ENCODE results near the gene ABR.
"Not testable (repeated sequence)": the region's sequence is repeated elsewhere in the genome, so short reads cannot be mapped to it uniquely, and the experiment has no call there.

The ABR gene

DNA sequence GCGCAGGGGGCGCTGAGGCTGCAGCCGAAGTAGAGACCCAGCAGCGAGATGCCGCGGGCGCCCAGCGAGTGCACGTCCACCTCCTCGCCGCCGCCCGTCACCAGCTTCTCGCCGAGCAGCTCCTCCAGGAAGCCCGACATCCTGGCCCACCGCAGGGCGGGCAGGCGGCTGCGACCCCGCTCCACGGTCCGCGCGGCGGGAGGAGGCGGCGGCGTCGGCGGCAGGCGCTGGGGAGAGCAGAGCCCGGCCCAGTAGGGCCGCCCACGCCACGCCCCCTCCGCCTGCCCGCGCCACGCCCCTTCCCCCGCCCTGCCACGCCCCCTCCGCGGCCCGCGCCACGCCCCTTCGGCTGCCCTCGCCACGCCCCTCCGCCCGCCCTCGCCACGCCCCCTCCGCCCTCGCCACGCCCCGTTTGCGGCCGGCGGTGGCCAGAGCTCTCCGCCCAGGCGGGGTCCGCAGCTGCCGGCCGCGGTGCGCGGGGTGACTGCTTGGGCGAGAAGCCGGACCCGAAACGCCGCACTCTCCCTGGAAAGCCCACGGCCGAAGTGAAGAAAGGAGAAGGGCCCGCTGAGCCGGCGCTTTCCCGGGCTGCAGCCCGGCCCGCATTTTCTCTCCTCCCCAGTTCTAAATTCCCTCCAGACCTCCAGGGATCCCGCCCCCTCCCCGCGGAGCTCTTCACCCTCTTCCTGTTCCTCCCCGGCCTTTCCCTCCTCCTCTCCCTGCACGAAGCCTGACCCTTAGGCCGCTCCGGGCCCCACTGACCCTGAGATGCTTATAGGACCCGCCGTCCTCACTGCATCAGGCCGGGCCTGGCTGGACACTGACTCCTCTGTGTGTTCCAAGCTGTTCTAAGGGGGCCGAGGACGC lies 200.0 kb downstream of the ABR start, which contains the start of gene NXN:
Gene NXN, minus strand, starts transcription at position 238 of the 867 bp plus-strand sequence.
- peak within 1 kb of the TSS; percentile 93 for H3K9ac ChIP-seq (ENCODE audit: low read depth, low read length)
- no peaks in the 10 kb centered on the region for H3K9me3 ChIP-seq (ENCODE audit: control insufficient read depth, insufficient read depth, low read length)
- peaks cover 22% of the 10 kb centered on the region for H3K4me1 ChIP-seq (ENCODE audit: insufficient read depth, low read length)
- H3K36me3 ChIP-seq (ENCODE audit: insufficient read depth, low read length): no peaks in the 10 kb centered on the region

DNA sequence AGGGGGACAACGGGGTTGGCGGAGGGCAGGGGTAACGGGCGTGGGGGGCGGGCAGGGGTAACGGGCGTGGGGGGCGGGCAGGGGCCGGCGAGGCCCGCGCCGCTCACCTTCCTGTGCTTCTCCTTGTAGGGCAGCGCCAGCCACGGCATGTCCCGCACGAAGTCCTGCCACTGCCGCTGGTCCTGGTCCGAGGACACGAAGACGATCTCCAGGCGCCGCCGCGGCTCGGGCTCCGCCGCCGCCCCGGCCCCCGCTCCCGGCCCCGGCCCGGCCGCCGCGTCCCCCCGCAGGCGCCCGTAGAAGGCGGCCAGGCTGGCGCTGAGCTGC lies 200.6 kb downstream of the ABR start:
- Histone ChIP-seq H3K9me3 (ENCODE audit: control insufficient read depth, insufficient read depth, low read length) (no peaks in the 10 kb centered on the region), H3K9ac (ENCODE audit: low read depth, low read length) (peak overlapping the region; percentile 74; the same call in 1 of the 2 replicates), H3K36me3 (ENCODE audit: insufficient read depth, low read length) (no peaks in the 10 kb centered on the region), H3K4me1 (ENCODE audit: insufficient read depth, low read length) (peaks cover 22% of the 10 kb centered on the region)

DNA sequence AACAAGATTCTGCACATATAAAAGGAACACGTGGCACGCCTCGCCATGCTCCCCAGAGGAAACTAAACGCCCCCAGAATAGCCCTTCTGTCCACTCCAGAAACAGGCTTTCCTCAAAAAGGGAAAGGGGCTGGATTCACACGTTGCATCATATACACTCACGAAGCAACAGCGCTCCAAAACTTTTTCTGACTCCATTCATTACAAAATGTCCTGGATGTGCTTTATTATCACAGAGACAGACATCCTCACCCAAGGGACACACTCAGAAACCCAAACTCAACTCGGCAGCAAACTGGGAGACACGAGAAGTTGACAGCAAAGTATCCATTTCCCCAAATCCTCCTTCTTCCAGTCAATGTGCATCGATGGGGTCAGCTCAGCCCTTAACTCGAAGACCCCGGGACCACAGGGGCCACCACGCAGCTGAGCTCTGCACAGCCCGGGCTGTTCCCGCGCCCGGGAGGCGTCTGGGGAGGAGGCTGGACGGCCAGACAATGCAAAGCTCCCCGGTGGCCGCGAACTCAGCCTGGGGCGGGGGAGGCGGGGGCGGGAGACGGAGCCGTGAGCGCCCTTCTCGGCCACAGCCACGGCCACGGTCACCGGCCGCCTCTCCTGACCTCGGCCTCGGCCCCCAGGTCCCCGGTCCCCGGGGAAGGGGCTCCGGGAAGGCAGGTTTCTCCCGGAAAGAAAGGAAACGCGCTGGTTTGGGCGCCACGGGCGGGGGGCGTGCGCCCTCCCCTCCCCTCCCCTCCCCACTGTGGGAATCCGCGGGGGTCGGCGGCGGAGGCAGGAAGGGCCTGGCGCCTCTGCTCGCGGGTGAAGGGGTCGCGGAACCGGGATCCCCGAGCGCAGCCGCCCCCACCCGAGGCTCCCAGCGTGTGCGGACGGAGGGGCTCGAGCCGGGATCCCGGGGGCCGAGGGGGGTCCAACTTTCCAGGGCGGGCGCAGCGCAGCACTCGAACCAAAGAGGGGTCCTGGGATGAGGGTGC lies 201.4 kb downstream of the ABR start:
- Histone ChIP-seq H3K9me3 (ENCODE audit: control insufficient read depth, insufficient read depth, low read length) (no peaks in the 10 kb centered on the region), H3K36me3 (ENCODE audit: insufficient read depth, low read length) (no peaks in the 10 kb centered on the region), H3K9ac (ENCODE audit: low read depth, low read length) (peak overlapping the region; percentile 93), H3K4me1 (ENCODE audit: insufficient read depth, low read length) (peaks cover 24% of the 10 kb centered on the region)

DNA sequence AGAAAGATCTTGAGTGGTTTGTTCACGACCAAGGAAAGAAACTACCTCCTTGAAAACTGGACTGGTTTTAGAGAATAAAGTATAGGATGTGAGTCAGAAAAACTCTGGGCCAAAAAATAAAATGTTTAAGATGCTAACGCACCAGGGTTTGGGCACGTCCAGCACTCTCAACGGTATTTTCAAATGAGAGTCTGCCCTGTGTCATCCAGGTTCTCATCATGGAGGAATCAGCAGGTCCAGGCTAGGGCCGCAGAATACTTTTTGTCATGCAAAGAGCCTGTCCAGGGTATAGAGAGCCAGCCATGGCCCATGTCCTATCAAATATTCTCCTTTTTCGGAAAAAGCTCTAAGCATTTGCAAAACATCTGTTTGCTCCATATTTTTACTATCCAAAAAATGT lies 202.6 kb downstream of the ABR start:
- H3K9me3 ChIP-seq (ENCODE audit: control insufficient read depth, insufficient read depth, low read length): no peaks in the 10 kb centered on the region
- H3K4me1 ChIP-seq (ENCODE audit: insufficient read depth, low read length): peaks cover 28% of the 10 kb centered on the region

DNA sequence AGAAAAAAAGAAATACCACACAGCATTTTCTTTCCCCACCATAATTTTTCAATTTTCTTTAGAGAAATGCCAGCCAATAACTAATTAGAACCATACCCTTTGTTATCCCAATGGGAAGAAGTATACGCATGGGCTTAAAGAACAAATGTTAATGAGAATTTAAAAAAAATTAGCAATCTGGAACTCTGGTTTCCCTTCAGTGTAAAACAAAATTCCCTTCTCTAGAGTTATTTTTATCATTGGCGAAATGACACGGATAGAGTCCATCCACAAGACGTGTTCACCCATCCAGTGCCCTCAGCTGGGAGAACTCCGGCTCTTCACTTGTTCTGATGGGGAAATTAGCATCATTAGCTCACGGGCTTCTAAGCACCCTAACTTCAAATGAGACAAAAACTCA lies 203.5 kb downstream of the ABR start:
- Histone ChIP-seq H3K36me3 (ENCODE audit: insufficient read depth, low read length) (no peaks in the 10 kb centered on the region), H3K9me3 (ENCODE audit: control insufficient read depth, insufficient read depth, low read length) (no peaks in the 10 kb centered on the region), H3K9ac (ENCODE audit: low read depth, low read length) (no peak overlapping the region), H3K4me1 (ENCODE audit: insufficient read depth, low read length) (peaks cover 28% of the 10 kb centered on the region)

More for the DNA sequence above, 202.6 kb downstream of the ABR start:
- Histone ChIP-seq H3K9ac (ENCODE audit: low read depth, low read length) (peak overlapping the region; percentile 93; the same call in 1 of the 2 replicates), H3K36me3 (ENCODE audit: insufficient read depth, low read length) (no peaks in the 10 kb centered on the region)

DNA sequence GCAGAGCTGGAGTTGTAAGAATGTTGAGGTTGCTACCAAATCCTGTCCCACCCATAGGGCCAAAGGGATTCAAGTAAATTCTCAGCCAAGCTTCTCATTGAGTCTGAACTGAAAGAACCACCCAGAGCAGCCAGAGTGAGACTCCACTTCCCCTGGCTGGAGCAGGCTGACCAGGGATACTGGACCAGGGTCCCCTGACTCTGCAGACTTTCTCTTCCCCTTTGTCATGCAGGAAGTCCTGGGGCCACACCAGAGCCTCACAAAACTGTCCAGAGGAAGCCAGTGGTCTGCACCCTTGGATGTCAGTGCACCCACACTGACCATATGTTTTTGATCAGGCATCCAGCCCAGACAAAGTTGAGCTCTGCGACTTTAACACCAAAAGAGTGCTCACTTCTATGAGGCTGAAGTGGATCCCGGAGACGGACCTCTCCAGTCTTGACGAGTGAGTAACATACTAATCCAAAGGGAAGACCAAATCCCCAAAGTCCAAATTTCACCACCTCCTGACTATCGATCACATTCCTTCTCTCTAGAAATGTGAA lies 204.3 kb downstream of the ABR start:
- Histone ChIP-seq H3K36me3 (ENCODE audit: insufficient read depth, low read length) (no peaks in the 10 kb centered on the region), H3K9ac (ENCODE audit: low read depth, low read length) (no peak overlapping the region), H3K9me3 (ENCODE audit: control insufficient read depth, insufficient read depth, low read length) (no peaks in the 10 kb centered on the region), H3K4me1 (ENCODE audit: insufficient read depth, low read length) (peaks cover 34% of the 10 kb centered on the region)

DNA sequence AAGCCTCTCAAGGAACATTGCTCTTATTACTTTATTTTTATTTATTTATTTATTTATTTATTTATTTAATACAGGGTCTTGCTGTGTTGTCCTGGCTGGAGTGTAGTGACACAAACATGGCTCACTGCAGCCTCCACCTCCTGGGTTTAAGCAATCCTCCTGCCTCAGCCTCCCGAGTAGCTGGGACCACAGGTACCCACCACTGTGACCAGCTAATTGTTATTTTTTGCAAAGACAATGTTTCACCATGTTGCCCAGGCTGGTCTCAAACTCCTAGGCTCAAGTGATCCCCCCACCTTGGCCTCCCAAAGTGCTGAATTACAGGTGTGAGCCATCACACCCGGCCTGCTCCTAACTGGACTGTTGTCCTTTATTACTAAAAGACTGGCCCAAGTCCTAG lies 205.0 kb downstream of the ABR start:
- H3K36me3 ChIP-seq (ENCODE audit: insufficient read depth, low read length); H3K9ac ChIP-seq (ENCODE audit: low read depth, low read length); H3K9me3 ChIP-seq (ENCODE audit: control insufficient read depth, insufficient read depth, low read length): not testable (repeated sequence)
- peaks cover 40% of the 10 kb centered on the region for H3K4me1 ChIP-seq (ENCODE audit: insufficient read depth, low read length)

DNA sequence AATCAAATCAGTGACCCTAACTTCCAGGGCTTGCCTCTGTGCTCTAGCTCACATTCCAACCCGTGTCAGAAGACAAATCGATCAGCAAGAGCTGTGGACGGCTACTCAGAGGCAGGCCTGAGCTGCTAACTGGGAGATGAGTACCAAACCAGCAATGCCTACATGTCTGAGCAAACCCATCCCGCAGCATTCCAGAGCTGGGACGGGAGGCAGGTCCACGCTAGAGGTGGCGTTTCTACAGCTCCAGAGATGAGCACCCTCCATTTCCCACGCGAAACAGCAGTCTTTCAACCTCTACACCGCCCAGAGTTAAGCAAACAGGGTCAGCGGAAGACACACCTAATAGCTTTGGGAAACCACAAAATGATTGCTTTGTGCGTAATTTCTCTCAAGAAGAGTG lies 206.7 kb downstream of the ABR start:
- no peaks in the 10 kb centered on the region for H3K9me3 ChIP-seq (ENCODE audit: control insufficient read depth, insufficient read depth, low read length)
- no peaks in the 10 kb centered on the region for H3K36me3 ChIP-seq (ENCODE audit: insufficient read depth, low read length)
- H3K9ac ChIP-seq (ENCODE audit: low read depth, low read length): no peak overlapping the region
- H3K4me1 ChIP-seq (ENCODE audit: insufficient read depth, low read length): peaks cover 44% of the 10 kb centered on the region

DNA sequence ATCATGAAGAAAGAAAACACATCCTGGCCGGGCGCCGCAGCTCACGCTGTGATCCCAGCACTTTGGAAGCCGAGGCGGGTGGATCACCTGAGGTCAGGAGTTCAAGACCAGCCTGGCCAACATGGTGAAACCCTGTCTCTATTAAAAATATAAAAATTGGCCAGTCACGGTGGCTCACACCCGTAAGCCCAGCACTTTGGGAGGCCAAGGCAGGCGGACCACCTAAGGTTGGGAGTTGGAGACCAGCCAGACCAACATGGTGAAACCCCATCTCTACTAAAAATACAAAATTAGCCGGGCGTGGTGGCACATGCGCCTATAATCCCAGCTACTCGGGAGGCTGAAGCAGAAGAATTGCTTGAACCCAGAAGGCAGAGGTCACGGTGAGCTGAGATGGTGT lies 207.9 kb downstream of the ABR start:
- H3K36me3 ChIP-seq (ENCODE audit: insufficient read depth, low read length); H3K9me3 ChIP-seq (ENCODE audit: control insufficient read depth, insufficient read depth, low read length): not testable (repeated sequence)
- peaks cover 43% of the 10 kb centered on the region for H3K4me1 ChIP-seq (ENCODE audit: insufficient read depth, low read length)

DNA sequence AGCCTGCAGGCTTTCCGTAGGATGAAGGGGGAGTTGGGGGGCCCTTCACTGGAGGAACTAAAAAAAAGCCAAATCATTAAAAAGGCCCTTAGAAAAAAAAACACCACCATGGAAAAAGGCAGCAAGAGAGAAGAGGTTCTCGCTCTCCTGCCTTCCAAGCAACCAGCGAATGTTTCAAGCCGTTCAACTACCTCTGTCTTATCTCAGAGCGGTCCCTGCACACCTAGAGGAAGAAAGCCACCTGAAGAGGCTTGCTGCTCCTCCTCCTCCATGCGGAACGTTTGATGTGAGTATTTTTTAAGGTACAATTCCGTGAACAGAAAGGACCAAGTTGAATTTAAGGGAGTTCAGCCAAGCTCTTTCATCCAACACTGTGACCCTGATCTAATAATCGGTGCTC lies 209.4 kb downstream of the ABR start:
- no peak overlapping the region for H3K9ac ChIP-seq (ENCODE audit: low read depth, low read length)
- H3K9me3 ChIP-seq (ENCODE audit: control insufficient read depth, insufficient read depth, low read length): no peaks in the 10 kb centered on the region
- H3K4me1 ChIP-seq (ENCODE audit: insufficient read depth, low read length): peaks cover 33% of the 10 kb centered on the region
- H3K36me3 ChIP-seq (ENCODE audit: insufficient read depth, low read length): no peaks in the 10 kb centered on the region

More for the DNA sequence above, 207.9 kb downstream of the ABR start:
- not testable (repeated sequence) for H3K9ac ChIP-seq (ENCODE audit: low read depth, low read length)

DNA sequence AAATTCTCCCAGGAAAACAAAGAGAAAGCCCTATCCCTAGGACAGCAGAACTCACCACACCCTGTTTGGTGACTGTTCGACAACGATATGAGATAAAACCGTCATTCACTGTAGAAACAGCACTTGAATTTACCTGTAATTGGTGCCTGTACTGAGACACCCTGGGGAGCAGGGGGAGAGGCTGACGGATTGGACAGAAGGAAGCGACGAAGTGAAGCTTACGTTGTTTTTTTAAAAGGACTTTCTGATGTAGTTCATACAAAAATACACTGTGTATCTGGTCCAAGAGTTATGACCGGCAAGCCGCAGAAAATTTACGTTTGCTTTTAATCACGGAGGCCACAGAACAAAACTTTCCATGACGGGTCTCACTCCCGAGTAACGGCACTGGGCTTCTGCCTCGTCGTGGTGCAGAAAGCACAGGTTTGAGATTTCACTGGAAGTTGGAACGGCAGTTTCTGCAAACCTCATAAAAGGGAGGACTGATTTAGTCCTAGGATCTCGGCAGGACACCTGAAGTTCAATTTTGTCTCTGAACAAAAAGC lies 209.9 kb downstream of the ABR start:
- H3K4me1 ChIP-seq (ENCODE audit: insufficient read depth, low read length): peaks cover 34% of the 10 kb centered on the region
- no peaks in the 10 kb centered on the region for H3K36me3 ChIP-seq (ENCODE audit: insufficient read depth, low read length)
- no peaks in the 10 kb centered on the region for H3K9me3 ChIP-seq (ENCODE audit: control insufficient read depth, insufficient read depth, low read length)
- no peak overlapping the region for H3K9ac ChIP-seq (ENCODE audit: low read depth, low read length)

DNA sequence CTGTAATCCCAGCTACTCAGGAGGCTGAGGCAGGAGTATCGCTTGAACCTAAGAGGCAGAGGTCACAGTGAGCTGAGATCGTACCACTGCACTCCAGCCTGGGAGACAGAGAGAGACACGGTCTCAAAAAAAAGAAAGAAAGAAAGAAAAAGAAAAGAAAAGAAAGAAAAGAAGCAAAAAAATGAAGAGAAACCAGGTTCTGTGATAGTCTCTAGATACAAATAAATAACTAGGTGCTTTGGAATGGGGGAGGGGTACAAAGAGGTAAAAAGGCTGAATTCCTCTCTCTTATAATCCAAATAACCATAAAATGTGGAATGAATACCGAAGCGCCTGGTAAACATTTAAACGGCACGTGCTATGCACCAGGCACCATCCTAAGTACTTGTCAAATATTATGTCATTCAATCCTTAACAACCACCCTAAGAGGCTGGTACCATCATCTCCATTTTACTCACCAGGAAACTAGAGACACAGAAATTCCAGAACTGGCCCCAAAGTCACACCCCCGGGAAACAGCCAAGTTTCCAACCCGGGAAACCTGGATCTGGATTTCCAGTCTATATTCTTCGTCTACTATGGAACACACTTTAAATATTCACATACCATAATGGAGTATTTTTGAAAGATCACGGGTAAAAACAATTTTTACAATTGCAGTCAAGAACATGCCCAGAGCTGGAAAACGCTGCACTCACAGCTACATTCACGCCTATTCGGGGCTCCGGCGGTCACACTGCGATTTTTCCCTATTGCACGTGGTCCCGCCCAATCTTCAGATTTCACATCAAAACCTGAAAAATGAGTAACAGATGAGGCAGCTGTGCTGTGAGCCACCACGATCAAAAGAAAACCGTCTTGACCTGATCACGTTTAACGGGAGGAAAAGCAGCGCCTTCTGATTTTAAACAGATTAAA lies 210.7 kb downstream of the ABR start:
- Histone ChIP-seq H3K36me3 (ENCODE audit: insufficient read depth, low read length) (no peaks in the 10 kb centered on the region), H3K9me3 (ENCODE audit: control insufficient read depth, insufficient read depth, low read length) (no peaks in the 10 kb centered on the region), H3K4me1 (ENCODE audit: insufficient read depth, low read length) (peaks cover 41% of the 10 kb centered on the region), H3K9ac (ENCODE audit: low read depth, low read length) (no peak overlapping the region)

DNA sequence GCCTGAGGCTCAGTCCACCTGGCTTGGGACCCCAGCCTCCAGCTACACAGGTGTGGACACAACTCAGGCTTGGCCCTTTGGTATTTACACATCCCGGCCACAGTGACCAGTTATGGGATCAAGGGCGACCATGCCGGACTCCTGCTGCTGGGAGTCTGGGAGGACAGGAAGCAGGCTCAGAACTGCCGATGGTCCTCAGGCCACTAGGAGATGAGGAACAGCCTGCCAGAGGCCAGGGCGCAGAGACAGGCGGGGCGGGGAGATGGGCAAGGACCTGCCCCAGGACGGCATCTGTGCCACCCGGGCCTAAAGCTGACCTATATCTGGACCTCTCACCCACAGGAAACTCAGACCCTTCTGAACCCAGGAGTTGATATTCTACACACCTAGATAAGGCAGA lies 212.7 kb downstream of the ABR start:
- Histone ChIP-seq H3K9me3 (ENCODE audit: control insufficient read depth, insufficient read depth, low read length) (no peaks in the 10 kb centered on the region), H3K36me3 (ENCODE audit: insufficient read depth, low read length) (no peaks in the 10 kb centered on the region), H3K4me1 (ENCODE audit: insufficient read depth, low read length) (peaks cover 45% of the 10 kb centered on the region), H3K9ac (ENCODE audit: low read depth, low read length) (no peak overlapping the region)

Measured in ES-I3 (cell line).